Osteoblast (primary cell): Measurements from ENCODE around the gene MGRN1. TPM values are rescaled to one million over a fixed set of nuclear protein-coding genes. Genes with fewer than 3 reads are reported as not detected.
A peak's percentile ranks its signal among the peaks of the same experiment; 100 is the strongest.

Source experiments
- DNase-seq: peaks from one replicate; pipeline ENCODE4 v3.0.0; 2011; ENCODE audit warnings: low spot score, mixed read lengths; ENCODE audit not compliant: insufficient read length; ENCODE audit errors: missing footprints
- H2AFZ ChIP-seq: 2 replicates; pipeline ENCODE4 v1.6.0; 2011; ENCODE audit warnings: mild to moderate bottlenecking, low read length
- H3K27ac ChIP-seq: 2 replicates; pipeline ENCODE4 v1.5.1; 2011; ENCODE audit warnings: mild to moderate bottlenecking, low read depth, low read length, moderate library complexity
- H3K27me3 ChIP-seq: 2 replicates; pipeline ENCODE4 v1.6.0; 2012; ENCODE audit warnings: mild to moderate bottlenecking, control low read depth, inconsistent platforms, low read length, moderate library complexity; ENCODE audit not compliant: insufficient read depth
- H3K36me3 ChIP-seq: 2 replicates; pipeline ENCODE4 v1.5.1; 2011; ENCODE audit warnings: mild to moderate bottlenecking, low read length, control low read depth, moderate library complexity; ENCODE audit not compliant: insufficient read depth
- H3K4me1 ChIP-seq: 2 replicates; pipeline ENCODE4 v1.5.1; 2011; ENCODE audit warnings: mild to moderate bottlenecking, low read length, control low read depth, moderate library complexity; ENCODE audit not compliant: insufficient read depth
- H3K4me2 ChIP-seq: 2 replicates; pipeline ENCODE4 v1.6.0; 2011; ENCODE audit warnings: mild to moderate bottlenecking, low read length; ENCODE audit not compliant: insufficient read depth
- H3K4me3 ChIP-seq: fragments of 200-600 bp; sonication (generic); 3 replicates; pipeline ENCODE4 v1.5.1; 2012; ENCODE audit warnings: mild to moderate bottlenecking, low read length, inconsistent platforms; ENCODE audit not compliant: insufficient read depth
- H3K79me2 ChIP-seq: 2 replicates; pipeline ENCODE4 v1.6.0; 2012; ENCODE audit warnings: mild to moderate bottlenecking, low read length, control low read depth, inconsistent platforms; ENCODE audit not compliant: insufficient read depth
- H3K9me3 ChIP-seq: 2 replicates; pipeline ENCODE4 v1.5.1; 2011; ENCODE audit warnings: low read depth, low read length, control low read depth
- H4K20me1 ChIP-seq: 2 replicates; pipeline ENCODE4 v1.6.0; 2012; ENCODE audit warnings: mild to moderate bottlenecking, low read length, control low read depth; ENCODE audit not compliant: insufficient read depth
- CTCF ChIP-seq: IDR thresholded peaks from 2 replicates; pipeline ENCODE4 v1.5.1; 2011; ENCODE audit warnings: mild to moderate bottlenecking, low read depth, low read length, moderate library complexity; ENCODE audit errors: extremely low read depth
- total RNA-seq: library from RNA; depleted of rRNA; stranded (reverse); fragments of >200 nt; gene quantifications from 2 replicates; pipeline ENCODE4 v1.2.3, GENCODE V29; 2012

MGRN1 gene
- total RNA-seq, 1 donor: 46.7 TPM

- Histone ChIP-seq H3K27ac (no peak overlapping the region), H3K27me3 (no peaks in the 10 kb centered on the region), H3K4me1 (peaks cover 4% of the 10 kb centered on the region), H3K4me3 (no peak overlapping the region), H3K4me2 (no peak overlapping the region), H3K79me2 (no peaks in the 10 kb centered on the region), H4K20me1 (no peaks in the 10 kb centered on the region), H3K36me3 (peaks cover 33% of the 10 kb centered on the region), H2AFZ (no peak overlapping the region), H3K9me3 (no peaks in the 10 kb centered on the region)
- TF ChIP-seq CTCF: no peak
- no peak for DNase-seq
These were observed 50.4 kb downstream of the MGRN1 start for GRCh38 chr16:4674926-4675530.

- Histone ChIP-seq H3K9me3 (no peaks in the 10 kb centered on the region), H4K20me1 (no peaks in the 10 kb centered on the region), H3K27ac (no peak overlapping the region), H3K27me3 (no peaks in the 10 kb centered on the region), H3K36me3 (peaks cover 27% of the 10 kb centered on the region), H2AFZ (no peak overlapping the region), H3K79me2 (peaks cover 4% of the 10 kb centered on the region), H3K4me1 (peaks cover 4% of the 10 kb centered on the region), H3K4me3 (no peak overlapping the region), H3K4me2 (no peak overlapping the region)
- DNase-seq: peak; percentile 68
- no peak for TF ChIP-seq CTCF
These were observed 51.5 kb downstream of the MGRN1 start for GRCh38 chr16:4675864-4676786.

GRCh38 chr16:4676831-4677230 is 52.2 kb downstream of the MGRN1 start:
- Histone ChIP-seq H3K79me2 (peaks cover 10% of the 10 kb centered on the region), H3K9me3 (no peaks in the 10 kb centered on the region), H3K36me3 (peaks cover 29% of the 10 kb centered on the region), H2AFZ (no peak overlapping the region), H3K4me1 (peaks cover 4% of the 10 kb centered on the region), H3K27me3 (no peaks in the 10 kb centered on the region), H3K4me2 (no peak overlapping the region), H4K20me1 (no peaks in the 10 kb centered on the region), H3K27ac (no peak overlapping the region), H3K4me3 (no peak overlapping the region)
- no peak for TF ChIP-seq CTCF
- DNase-seq: peak; percentile 72

- no peak overlapping the region for H3K27ac ChIP-seq
- no peak overlapping the region for H3K4me3 ChIP-seq
- peaks cover 4% of the 10 kb centered on the region for H3K4me1 ChIP-seq
- DNase-seq: peak; percentile 64
- H2AFZ ChIP-seq: no peak overlapping the region
- H3K9me3 ChIP-seq: no peaks in the 10 kb centered on the region
- H3K4me2 ChIP-seq: no peak overlapping the region
- H3K36me3 ChIP-seq: peaks cover 30% of the 10 kb centered on the region
- TF ChIP-seq CTCF: no peak
- no peaks in the 10 kb centered on the region for H3K27me3 ChIP-seq
- peaks cover 10% of the 10 kb centered on the region for H3K79me2 ChIP-seq
- no peaks in the 10 kb centered on the region for H4K20me1 ChIP-seq
These were observed 52.8 kb downstream of the MGRN1 start for GRCh38 chr16:4677390-4677789.
